GM18507 (cell line): ENCODE data around the gene MALAT1.

Source experiments
- DNase-seq: peaks from one replicate; pipeline ENCODE4 v3.0.0; 2011; ENCODE audit warnings: low read depth; ENCODE audit not compliant: insufficient read length; ENCODE audit errors: extremely low spot score
- FAIRE-seq: peaks from 2 replicates; lab custom pipeline; 2011; peaks lifted over from hg19 to GRCh38; lab: Jason Lieb, UNC

Gene MALAT1

DNA sequence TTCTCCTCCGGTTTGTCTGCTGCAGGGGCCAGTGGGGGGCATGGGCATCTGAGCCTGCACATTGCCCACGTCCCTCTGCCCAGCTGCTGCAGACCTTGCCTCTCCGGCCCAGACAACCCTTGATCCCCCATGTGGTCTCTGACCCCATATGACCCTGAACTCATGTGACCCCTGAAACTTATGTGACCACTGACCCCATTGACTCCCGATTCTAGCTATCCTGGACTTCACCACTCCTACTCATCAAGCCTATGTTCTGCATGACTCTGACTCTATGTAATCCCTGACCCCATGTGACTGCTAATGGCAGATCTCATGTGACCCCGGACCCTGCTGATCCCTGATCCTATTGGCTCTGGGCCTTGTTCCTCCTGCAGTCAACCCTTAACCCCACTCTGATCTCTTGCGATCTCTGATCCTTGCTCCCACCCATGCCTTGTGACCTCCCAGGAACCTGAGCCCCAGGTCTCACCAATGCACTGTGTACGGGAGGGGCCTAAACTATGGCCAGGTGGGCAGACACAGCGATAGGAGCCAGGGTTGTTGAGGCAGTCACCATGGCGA is 53.6 kb downstream of the MALAT1 start:
- FAIRE-seq: no peak
- DNase-seq: no peak

DNA sequence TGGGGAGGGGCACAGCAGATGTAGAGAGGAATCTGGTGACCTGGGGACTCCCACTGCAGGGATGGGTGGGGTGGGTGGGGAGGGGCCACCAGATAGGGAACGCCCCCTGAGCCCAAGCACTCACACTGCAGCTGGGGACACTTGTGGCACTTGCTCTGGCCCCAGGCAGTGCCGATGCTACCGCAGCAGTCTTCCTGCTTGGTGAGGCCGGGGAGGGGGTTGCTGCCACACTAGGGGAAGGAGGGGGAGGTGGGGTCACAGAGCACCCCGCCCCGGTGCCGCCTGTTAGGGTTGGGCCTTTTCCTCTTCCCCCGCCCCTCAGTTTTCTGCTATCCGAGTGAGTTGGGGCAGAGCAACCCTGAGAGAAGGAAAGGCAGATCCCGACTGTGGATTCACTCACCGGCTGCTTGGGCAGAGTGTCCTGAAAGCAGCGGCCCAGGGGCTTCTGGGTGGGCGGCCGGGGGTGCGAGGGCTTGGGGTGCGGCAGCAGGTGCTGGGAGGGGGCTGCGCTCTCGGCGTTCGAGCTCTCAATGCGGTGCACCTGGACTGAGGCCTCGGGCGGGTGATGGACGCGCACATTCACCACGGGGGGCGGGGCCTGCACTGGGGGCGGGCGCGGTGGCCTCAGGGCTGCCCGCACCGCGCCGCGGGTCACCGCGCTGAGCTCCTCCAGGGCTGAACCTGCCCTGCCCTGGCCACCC is 54.6 kb downstream of the MALAT1 start:
- DNase-seq (no peak), FAIRE-seq (no peak)

DNA sequence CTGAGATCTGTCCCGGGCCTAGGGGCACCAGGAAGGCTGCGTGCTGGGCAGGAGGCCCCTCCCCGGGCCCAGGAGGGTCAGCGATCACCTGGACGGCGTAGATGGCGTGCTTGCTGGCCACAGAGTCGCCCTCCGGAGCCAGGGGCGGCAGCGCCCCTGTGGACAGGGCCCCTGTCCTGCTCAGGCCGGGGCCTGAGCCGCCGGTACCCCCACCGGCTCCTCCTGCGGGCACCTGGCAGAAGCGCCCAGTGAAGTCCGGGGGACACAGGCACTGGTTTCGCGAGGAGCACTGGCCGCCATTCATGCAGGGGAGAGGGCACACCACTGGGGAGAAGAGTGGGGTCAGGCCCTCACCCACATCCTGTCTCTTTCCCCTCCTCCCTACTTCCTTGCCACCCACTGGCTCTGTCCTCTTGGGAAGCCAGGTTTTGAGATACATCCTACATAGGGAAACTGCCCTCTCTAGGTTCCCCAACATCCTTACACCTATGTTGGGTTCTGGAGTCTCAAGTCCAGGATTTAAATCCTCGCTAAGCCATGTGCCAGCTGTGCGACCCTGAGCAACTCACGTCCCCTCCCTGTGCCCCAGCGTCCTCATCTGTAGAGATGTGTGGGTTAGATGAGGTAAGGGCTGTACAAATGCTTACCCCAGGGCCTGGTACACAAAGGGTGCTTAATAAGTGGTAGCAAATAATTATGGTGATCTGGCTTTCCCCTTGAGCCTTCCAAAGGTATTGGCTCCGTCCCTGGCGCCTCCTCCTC is 55.4 kb downstream of the MALAT1 start:
- DNase-seq (no peak), FAIRE-seq (no peak)

DNA sequence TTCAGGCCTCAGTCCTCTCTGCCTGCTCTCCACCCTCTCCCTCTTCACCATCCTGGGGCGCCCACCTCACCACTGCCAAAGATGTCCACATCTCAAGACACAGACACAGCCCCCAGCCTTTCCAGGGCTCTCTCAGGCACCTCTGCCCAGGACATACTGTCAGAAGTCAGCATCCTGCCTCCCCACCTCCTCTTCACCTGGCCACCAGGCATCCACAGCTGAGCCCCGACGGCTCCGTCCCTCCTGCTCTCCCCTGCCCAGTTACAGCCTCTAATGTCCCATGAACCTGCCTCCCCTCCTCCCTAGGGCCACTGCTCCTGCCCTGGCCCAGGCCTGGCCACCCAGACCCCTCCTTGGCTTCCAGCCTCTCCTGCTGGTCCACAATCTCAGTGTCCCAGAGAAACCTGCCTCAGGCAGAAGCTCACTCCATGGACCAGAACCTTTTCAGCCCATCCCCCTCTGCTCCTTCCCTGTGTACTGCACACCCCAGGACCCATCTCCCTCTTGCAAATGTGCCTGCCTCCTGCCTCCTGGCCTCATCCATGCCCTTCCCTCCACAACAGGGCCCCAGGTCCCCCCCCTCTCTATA is 56.1 kb downstream of the MALAT1 start:
- no peak for DNase-seq
- no peak for FAIRE-seq

DNA sequence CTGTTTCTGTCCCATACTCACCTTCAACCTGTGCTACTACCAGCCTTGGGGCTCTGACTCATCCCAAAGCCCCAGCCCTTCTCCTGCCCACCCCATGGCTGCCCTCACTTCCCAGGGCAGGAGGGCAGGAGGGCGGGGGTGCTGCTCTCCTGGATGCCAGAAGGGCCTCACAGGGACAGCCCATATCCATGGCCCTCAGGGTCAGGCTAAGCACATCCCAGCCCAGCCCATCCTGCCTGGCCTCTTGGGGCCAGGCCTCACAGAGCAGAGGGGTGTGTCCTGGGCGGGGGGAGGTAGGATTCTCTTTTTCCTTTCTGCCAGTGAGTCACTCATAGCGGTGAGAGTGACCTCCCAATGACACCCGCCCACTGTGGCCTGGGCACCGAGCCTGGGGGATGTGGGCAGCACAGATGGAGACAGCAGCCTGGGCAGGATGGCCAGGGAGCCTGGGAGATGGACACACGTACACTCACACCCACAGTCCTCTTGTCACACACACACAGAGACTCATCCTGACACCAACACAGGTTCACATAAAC is 56.9 kb downstream of the MALAT1 start:
- no peak for DNase-seq

More for the DNA sequence above, 56.9 kb downstream of the MALAT1 start:
- no peak for FAIRE-seq
